HT-29 (cell line): ENCODE data around the gene RAB44. TPM values are rescaled to one million over a fixed set of nuclear protein-coding genes. Genes with fewer than 3 reads are reported as not detected.

Source experiments
- DNase-seq: peaks from one replicate; pipeline ENCODE4 v3.0.0-alpha.2; 2015; ENCODE audit warnings: low spot score
- total RNA-seq: library from RNA; depleted of rRNA; stranded (reverse); fragments of >200 nt; shearing (Covaris generic); gene quantifications from 2 replicates; pipeline ENCODE4 v1.2.3, GENCODE V29; 2014

Gene RAB44
- total RNA-seq, 1 experiment from 2014 or later = not detected

DNA sequence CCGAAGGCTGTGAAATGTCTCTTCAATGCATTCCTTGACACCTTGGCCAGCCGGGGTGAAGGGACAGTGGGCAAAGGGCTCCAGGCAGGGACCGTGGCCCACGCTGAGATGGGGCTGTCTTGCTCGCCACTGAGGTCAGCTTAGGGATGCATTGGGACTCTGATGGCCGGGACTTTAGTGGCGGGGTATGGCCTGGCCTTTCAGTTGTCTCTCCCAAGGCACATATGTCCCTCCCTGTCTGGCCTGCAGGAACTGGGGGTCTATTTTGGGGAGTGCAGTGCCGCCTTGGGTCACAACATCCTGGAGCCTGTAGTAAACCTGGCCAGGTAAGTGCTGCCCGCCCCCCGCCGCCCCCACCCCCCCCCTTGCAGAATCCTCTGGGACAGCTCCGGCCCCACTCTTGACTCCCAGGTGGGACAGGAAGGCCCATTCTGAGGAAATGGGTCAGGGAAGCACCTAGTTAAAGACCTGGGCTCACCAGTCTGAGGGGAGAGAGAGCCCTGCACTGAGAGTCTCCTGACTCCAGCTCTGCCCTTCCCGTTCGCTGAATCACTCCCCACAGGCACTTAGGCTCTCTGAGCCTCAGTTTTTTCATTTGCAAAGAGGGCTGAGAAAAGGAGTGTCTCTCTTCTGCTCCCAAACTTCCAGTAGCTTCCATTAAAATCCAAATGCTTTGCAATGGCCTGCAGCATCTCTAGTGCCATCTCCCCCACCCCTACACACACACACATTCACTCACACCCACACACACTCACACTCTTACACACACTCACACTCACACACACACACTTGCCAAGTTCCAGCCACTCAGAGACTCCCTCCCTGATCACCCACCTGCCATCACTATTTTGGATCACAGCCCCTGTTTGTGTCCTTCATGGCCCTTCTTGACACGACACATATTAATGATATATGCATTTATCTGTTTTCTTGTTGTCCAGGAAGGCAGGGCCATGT, 33.1 kb downstream of the RAB44 start:
- no peak for DNase-seq

DNA sequence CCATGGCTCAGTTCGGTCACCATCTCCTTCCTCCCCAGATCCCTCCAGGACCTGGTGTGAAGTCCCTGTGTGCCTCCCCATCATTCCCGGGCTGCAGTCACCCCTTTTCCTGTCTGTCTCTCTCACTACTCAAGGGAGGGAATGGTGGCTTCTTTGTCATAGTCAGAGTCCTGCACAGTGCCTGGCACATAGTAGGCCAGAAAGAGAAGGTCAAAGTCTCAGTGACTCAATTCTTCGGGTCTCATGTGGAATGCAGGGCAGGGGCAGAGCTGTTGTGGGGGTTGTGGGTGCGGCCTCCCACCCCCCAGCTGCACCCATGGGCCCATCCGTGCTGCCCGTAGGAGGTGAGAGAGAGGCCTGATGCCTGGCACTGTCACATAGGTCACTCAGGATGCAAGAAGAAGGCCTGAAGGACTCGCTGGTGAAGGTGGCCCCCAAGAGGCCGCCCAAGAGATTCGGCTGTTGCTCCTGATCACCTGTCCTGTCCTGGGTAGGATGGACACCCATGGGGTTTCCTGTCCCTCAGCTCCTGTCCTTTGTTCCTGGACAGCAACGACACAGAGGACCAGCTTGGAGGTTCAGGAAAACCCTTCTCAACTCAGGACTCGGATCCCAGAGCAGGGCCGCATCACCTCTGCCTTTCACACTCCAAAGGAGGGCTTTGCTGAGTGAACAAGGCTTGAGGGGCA, 34.1 kb downstream of the RAB44 start:
- DNase-seq = no peak

DNA sequence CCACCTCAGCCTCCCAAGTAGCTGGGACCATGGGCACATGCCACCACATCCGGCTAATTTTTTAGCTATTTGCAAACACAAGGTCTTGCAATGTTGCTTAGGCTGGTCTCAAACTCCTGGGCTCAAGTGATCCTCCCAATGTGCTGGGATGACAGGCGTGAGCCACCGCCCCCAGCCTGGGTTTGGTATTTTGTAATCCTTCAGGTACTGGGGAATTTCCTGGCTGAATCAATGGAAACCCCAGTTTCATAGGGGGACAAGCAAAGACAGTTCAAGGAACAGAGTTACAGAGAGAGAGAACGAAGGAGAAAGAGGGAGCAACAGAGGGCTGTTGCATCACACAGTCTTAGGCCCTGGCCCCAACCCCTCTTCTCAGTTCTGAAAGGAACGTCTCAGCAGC, 35.7 kb downstream of the RAB44 start:
- no peak for DNase-seq

- no peak for DNase-seq
Measured at GRCh38 chr6:36734486-36735060, 36.9 kb downstream of the RAB44 start.

GRCh38 chr6:36735110-36736071, 37.8 kb downstream of the RAB44 start:
- DNase-seq = no peak

DNA sequence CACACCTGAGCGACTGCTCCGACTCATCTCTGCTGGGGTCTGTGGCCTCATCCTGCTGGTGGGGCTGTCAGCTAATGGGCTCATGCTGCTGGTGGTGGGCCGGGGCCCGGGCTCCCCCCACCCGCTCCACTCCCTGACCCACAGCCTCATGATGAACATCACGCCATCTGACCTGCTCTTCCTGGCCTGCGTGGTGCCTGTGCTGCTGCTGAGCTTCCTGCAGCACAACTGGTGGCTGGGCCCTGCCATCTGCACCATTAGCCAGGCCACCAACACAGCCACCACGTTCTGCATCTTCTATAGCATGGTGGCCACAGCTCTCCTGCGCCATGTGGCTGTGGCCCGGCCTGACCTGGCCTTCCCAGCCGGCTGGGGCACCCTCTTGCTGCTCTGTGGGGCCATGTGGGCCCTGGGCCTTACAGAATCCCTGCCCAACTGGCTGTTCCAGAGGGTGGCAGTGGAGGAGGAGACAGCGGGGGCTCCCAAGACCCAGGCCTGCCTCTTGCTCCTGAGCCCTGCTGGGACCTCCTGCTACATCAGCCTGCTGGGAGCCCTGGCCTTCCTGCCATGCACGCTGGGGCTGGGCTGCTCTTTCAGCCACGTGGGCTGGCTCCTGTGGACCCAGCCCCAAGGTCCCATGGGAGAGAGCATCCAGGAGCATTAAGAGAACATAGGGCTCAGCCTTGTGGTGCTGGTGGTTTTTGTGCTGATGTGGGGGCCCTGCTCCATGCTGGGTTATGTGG, 39.6 kb downstream of the RAB44 start:
- no peak for DNase-seq

DNA sequence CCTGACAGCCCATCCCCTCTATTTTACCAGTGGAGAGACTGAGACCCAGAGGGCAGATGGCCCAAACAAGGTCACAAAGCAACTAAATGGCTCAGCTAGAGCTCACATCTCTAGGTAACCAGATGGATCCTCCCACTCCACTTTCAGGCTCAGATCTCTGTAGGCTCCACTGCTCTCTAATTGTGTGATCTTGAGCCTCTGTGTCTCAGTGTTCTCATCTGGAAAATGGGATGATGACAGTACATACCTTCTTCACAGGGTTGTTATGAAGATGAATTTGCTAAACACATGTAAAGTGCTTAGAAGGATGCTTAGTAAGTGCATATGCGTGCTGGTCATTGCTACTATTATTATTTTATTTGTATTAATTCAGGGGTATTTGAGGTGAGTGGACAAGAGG, 40.5 kb downstream of the RAB44 start:
- DNase-seq = no peak

DNA sequence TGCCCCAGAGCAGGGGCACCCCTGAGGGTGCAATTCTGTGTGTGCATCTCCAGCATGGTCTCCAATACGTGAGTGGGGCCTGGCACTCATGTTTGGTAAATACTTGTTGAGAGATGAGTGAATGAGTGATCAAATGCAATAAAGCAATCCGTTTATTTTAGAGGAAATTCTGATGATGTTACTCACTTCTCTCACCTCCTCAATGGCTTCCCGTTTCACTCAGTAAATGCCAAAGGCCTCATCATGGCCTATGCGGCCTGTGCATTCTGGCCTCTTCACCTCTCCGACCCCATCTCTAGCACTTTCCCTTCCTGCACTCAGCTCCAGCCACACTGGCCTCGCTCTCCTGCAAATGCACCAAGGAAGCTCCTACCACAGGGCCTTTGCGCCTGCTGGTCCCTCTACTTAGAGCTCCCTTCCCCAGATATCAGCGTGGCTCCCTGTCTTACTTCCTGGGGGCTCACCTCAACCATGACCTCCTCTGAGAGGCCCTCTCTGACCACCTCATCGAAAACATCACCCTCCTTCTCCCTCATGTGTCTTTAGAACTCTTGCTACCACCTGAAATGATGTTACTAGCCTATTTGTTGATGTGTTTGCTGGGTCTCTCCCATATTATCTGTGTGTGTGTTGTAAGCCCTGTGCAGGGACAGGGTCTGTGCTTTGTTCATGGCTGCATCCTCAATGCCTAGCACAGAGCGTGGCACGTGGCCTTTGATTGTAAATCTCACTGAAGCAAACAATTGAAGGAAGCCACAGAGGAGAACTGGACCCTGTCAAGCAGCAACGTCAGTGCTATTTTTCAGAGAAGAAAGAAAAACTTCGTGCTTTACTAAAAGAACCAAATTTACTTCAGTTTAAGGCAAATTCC, 42.6 kb downstream of the RAB44 start:
- DNase-seq = no peak

GRCh38 chr6:36740818-36741179, 43.2 kb downstream of the RAB44 start:
- DNase-seq = no peak

- no peak for DNase-seq
Measured at GRCh38 chr6:36742146-36742545, 44.5 kb downstream of the RAB44 start.

- no peak for DNase-seq
Measured at GRCh38 chr6:36743032-36743431, 45.4 kb downstream of the RAB44 start.

DNA sequence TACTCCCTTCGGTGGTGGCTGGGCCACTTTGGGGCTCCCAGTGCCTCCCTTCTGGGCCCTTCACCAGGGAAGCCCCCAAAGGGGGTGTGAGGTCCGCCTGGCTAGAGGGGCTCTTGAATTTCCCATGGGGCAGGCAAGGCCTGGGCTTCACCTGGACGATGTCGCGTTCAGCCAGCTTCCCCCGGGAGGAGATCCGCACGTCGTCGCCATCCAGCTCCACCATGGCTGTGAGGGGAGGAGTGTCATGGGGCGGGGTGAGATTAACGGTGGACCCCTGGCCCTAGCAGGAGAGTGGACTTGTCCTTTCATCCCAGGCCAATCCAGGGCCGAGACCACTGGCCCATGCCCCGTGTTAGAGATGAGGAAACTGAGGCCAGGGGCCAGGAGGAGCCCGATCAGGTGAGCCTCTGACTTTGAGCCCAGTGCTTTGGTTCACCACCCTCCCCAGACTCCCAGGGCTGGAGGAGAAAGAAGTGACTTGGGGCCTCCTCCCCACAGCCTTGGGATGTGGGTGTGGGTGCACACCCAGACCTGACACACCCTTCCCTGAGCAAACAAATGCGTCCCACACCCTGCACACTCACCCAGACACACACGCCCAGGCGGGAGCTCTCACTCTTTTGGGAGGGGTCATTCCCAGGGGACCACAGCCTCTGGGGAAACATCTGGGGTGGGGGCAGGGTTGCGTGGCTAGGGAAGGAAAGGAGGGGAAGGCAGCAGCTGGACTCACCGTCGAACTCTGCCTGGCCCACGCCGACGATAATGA, 46.1 kb downstream of the RAB44 start:
- DNase-seq = no peak

GRCh38 chr6:36744304-36744673, 46.7 kb downstream of the RAB44 start:
- no peak for DNase-seq

GRCh38 chr6:36745283-36745682, 47.7 kb downstream of the RAB44 start:
- no peak for DNase-seq

DNA sequence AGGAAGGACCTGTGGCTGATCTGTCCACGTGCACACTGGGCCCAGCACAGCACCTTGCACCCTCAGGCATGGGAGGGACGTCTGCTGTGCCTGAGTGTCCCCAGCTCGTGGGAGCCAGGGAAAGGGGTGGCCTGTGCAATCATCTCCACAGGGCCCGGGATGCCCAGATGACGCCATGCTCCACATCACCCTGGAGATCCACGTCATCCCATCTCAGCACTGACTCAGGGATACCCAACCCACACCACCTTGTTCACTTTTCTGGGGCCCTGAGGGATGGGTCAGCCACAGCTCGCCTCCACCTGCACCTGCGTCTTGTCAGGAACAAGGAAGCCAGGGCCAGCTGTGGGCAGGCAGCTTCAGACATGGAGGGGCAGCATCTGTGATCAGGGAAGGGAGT, 48.2 kb downstream of the RAB44 start:
- DNase-seq = no peak

DNA sequence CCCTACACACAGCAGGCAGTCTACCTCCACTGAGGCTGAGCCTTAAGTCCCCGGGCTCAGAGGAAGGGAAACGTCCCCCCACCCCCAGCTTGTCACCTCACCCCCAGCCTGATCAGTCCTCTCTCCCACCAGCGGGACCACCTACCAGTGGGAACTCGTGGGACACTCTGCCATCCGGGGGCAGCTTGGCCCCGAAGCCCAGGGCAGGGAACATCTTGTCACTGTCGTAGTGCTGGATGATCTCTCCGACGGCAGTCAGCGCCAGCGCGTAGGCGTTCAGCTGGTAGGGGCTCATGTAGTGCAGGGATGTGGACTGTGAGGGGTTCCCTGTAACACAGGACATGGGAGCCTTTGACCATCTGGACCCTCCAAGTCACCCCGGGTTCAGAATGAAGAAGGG, 48.6 kb downstream of the RAB44 start:
- no peak for DNase-seq

- DNase-seq = no peak
Measured at GRCh38 chr6:36749829-36750489, 52.3 kb downstream of the RAB44 start.

GRCh38 chr6:36751091-36751490, 53.5 kb downstream of the RAB44 start:
- DNase-seq = no peak

DNA sequence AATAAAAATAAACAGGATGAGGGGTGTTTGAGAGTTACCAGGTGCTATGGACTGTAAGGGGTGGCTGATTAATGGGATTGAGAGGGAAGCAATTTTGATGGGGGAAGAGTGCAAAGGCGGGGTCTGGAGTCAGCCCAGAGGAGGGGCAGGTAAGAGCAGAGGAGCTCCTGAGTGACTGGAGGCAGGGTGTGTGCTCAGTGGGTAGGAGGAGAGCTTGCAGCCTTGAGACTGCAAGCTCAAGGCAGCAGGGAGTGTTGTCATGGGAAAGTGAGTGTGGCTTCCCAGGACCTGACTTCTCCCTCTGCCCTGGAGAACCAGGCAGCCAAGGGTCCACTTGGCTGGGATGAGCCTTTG, 54.2 kb downstream of the RAB44 start:
- DNase-seq = no peak
